DND-41 (cell line): Measurements from ENCODE around the gene TINCR.
A peak's percentile ranks its signal among the peaks of the same experiment; 100 is the strongest.

Experiments
- CTCF ChIP-seq: IDR thresholded peaks from 2 replicates; pipeline ENCODE4 v1.5.1; 2012; ENCODE audit warnings: borderline replicate concordance, low read length, moderate library complexity, mild to moderate bottlenecking; ENCODE audit not compliant: poor library complexity, severe bottlenecking; ENCODE audit errors: extremely low read depth
- EZH2 ChIP-seq: IDR thresholded peaks from 3 replicates; pipeline ENCODE4 v1.6.1; 2012; ENCODE audit warnings: borderline replicate concordance, low read depth, mild to moderate bottlenecking, moderate library complexity, low read length, inconsistent platforms; ENCODE audit not compliant: severe bottlenecking

DNA sequence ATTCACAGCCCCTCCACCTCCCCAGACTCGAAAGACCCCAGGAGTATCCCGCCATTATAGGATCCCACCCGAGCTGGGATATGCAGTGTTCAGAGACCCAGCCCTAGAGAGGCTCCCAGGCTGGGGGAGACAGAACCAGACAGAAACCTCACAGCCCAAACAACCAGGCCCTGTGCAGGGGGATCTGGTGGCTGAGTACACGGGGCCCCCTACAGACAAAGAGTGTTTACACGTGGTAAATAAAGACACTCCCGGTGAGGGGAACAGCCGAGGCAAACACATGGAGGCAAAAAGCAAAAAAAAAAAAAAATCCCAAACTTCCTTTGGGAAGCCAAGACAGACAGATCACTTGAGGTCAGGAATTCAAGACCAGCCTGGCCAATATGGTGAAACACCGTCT, 25.1 kb downstream of the TINCR start:
- TF ChIP-seq EZH2 (no peak), CTCF (peak; percentile 25)
